Measurements from ENCODE around the gene COL24A1. TPM values are rescaled to one million over a fixed set of nuclear protein-coding genes. Genes with fewer than 3 reads are reported as not detected.

Gene COL24A1
- total and polyA plus RNA-seq, 8 donors = 0.02 to 0.34 (median 0.06) TPM; not detected in 3

GRCh38 chr1:86000601-86001000, 156.0 kb downstream of the COL24A1 start:
- Histone ChIP-seq H3K27me3 (no peaks in the 10 kb centered on the region), H3K4me3 (no peak overlapping the region), H3K27ac (no peak overlapping the region), H3K9me3 (no peaks in the 10 kb centered on the region), H3K36me3 (no peaks in the 10 kb centered on the region), H3K4me1 (no peaks in the 10 kb centered on the region)
- FAIRE-seq (no peak), ATAC-seq (no peak), DNase-seq (no peak)
- intact Hi-C loops (cut with DNase I) = no loop called here
- WGBS, 2 donors = 44 to 45% methylated on average over 1 of the region's 1 CpG
- no peak for TF ChIP-seq CTCF (IDR thresholded peaks at IDR 0.05)

- DNase-seq (no peak), FAIRE-seq (no peak), ATAC-seq (no peak)
- H3K4me1 ChIP-seq = no peaks in the 10 kb centered on the region
- H3K27ac ChIP-seq = no peak overlapping the region
- no peaks in the 10 kb centered on the region for H3K27me3 ChIP-seq
- no peak for TF ChIP-seq CTCF (IDR thresholded peaks at IDR 0.05)
- H3K4me3 ChIP-seq = no peak overlapping the region
- H3K9me3 ChIP-seq = no peaks in the 10 kb centered on the region
- intact Hi-C loops (cut with DNase I) = no loop called here
- 56 to 66% methylated on average over 4 of the region's 4 CpGs for WGBS, 2 donors
- no peaks in the 10 kb centered on the region for H3K36me3 ChIP-seq
These were observed 158.3 kb downstream of the COL24A1 start for GRCh38 chr1:85998105-85998855.

- ATAC-seq (no peak), DNase-seq (no peak), FAIRE-seq (no peak)
- H3K27ac ChIP-seq = no peak overlapping the region
- WGBS, 2 donors = 5 to 8% methylated on average over 2 of the region's 2 CpGs
- no peak for TF ChIP-seq CTCF (IDR thresholded peaks at IDR 0.05)
- H3K36me3 ChIP-seq = no peaks in the 10 kb centered on the region
- intact Hi-C loops (cut with DNase I) = no loop called here
- no peak overlapping the region for H3K4me3 ChIP-seq
- H3K4me1 ChIP-seq = no peaks in the 10 kb centered on the region
- H3K9me3 ChIP-seq = no peaks in the 10 kb centered on the region
- no peaks in the 10 kb centered on the region for H3K27me3 ChIP-seq
These were observed 163.8 kb downstream of the COL24A1 start for GRCh38 chr1:85992791-85993190.

GRCh38 chr1:85991261-85991660, 165.3 kb downstream of the COL24A1 start:
- H3K4me1 ChIP-seq = no peaks in the 10 kb centered on the region
- H3K9me3 ChIP-seq = no peaks in the 10 kb centered on the region
- H3K36me3 ChIP-seq = no peaks in the 10 kb centered on the region
- FAIRE-seq (no peak), DNase-seq (no peak), ATAC-seq (no peak)
- no peak for TF ChIP-seq CTCF (IDR thresholded peaks at IDR 0.05)
- intact Hi-C loops (cut with DNase I) = no loop called here
- H3K4me3 ChIP-seq = no peak overlapping the region
- no peaks in the 10 kb centered on the region for H3K27me3 ChIP-seq
- H3K27ac ChIP-seq = no peak overlapping the region
- WGBS, 2 donors = 61 to 80% methylated on average over 1 of the region's 1 CpG

- no peak overlapping the region for H3K4me3 ChIP-seq
- ATAC-seq (no peak), DNase-seq (no peak), FAIRE-seq (no peak)
- no peaks in the 10 kb centered on the region for H3K27me3 ChIP-seq
- TF ChIP-seq CTCF (IDR thresholded peaks at IDR 0.05) = no peak
- intact Hi-C loops (cut with DNase I) = no loop called here
- H3K27ac ChIP-seq = no peak overlapping the region
- no peaks in the 10 kb centered on the region for H3K9me3 ChIP-seq
- WGBS, 2 donors = 57 to 73% methylated on average over 4 of the region's 4 CpGs
- no peaks in the 10 kb centered on the region for H3K36me3 ChIP-seq
- no peaks in the 10 kb centered on the region for H3K4me1 ChIP-seq
These were observed 171.9 kb downstream of the COL24A1 start for GRCh38 chr1:85984636-85985035.

Data from pancreas (tissue), 10 donors.